ENCODE results near the gene SUPT6H.

The SUPT6H gene

GRCh38 chr17:28724500-28725165 lies 62.6 kb downstream of the SUPT6H start:
- Histone ChIP-seq H3K27me3 (no peaks in the 10 kb centered on the region), H3K27ac (no peak overlapping the region), H3K9ac (peak overlapping the region; percentile 98), H3K9me3 (no peaks in the 10 kb centered on the region), H3K4me2 (peak overlapping the region; percentile 100), H3K36me3 (peaks cover 46% of the 10 kb centered on the region), H3K4me1 (peaks cover 69% of the 10 kb centered on the region), H4K20me1 (peaks cover 59% of the 10 kb centered on the region), H3K4me3 (peak overlapping the region; percentile 84)
- TF ChIP-seq Cebpa-rat (IDR thresholded peaks at IDR 0.05), result no peak

- H3K36me3 ChIP-seq, result peaks cover 46% of the 10 kb centered on the region
These were observed 63.2 kb downstream of the SUPT6H start for GRCh38 chr17:28725166-28725659.

GRCh38 chr17:28725660-28726225 lies 63.7 kb downstream of the SUPT6H start:
- Histone ChIP-seq H4K20me1 (peaks cover 51% of the 10 kb centered on the region), H3K27ac (peak overlapping the region; percentile 87), H3K4me3 (peak overlapping the region; percentile 84), H3K9ac (peak overlapping the region; percentile 81), H3K4me1 (peaks cover 76% of the 10 kb centered on the region), H3K36me3 (peaks cover 45% of the 10 kb centered on the region), H3K4me2 (peak overlapping the region; percentile 100), H3K27me3 (no peaks in the 10 kb centered on the region), H3K9me3 (no peaks in the 10 kb centered on the region)
- TF ChIP-seq Cebpa-rat (IDR thresholded peaks at IDR 0.05), result no peak

More at GRCh38 chr17:28725166-28725659, 63.2 kb downstream of the SUPT6H start:
- peak overlapping the region; percentile 81 for H3K9ac ChIP-seq
- no peak for TF ChIP-seq Cebpa-rat (IDR thresholded peaks at IDR 0.05)
- H3K27ac ChIP-seq, result peak overlapping the region; percentile 87
- H3K4me2 ChIP-seq, result peak overlapping the region; percentile 100
- H3K4me1 ChIP-seq, result peaks cover 74% of the 10 kb centered on the region
- peak overlapping the region; percentile 84 for H3K4me3 ChIP-seq
- no peaks in the 10 kb centered on the region for H3K27me3 ChIP-seq
- H3K9me3 ChIP-seq, result no peaks in the 10 kb centered on the region
- peaks cover 56% of the 10 kb centered on the region for H4K20me1 ChIP-seq

- peak within 1 kb of the TSS; percentile 84 for H3K4me3 ChIP-seq
- no peaks in the 10 kb centered on the region for H3K27me3 ChIP-seq
- peak within 1 kb of the TSS; percentile 87 for H3K27ac ChIP-seq
- H3K9me3 ChIP-seq, result no peaks in the 10 kb centered on the region
- H3K4me1 ChIP-seq, result peaks cover 73% of the 10 kb centered on the region
- peaks cover 46% of the 10 kb centered on the region for H4K20me1 ChIP-seq
- H3K36me3 ChIP-seq, result peaks cover 40% of the 10 kb centered on the region
- H3K4me2 ChIP-seq, result peak within 1 kb of the TSS; percentile 100
- no peak for TF ChIP-seq Cebpa-rat (IDR thresholded peaks at IDR 0.05)
- H3K9ac ChIP-seq, result peak within 1 kb of the TSS; percentile 86
These were observed 64.2 kb downstream of the SUPT6H start, which contains the start of gene TLCD1 for GRCh38 chr17:28726226-28726626. Gene TLCD1, minus strand, starts transcription at chr17:28726233. Its CDS starts 136 bp downstream, at chr17:28726097.

GRCh38 chr17:28726627-28727491 lies 64.9 kb downstream of the SUPT6H start:
- Histone ChIP-seq H3K9me3 (no peaks in the 10 kb centered on the region), H3K27me3 (no peaks in the 10 kb centered on the region), H3K4me3 (peak overlapping the region; percentile 84), H3K36me3 (peaks cover 34% of the 10 kb centered on the region), H3K27ac (peak overlapping the region; percentile 45; the same call in 1 of the 2 replicates), H3K9ac (peak overlapping the region; percentile 86), H3K4me1 (peaks cover 66% of the 10 kb centered on the region), H4K20me1 (peaks cover 40% of the 10 kb centered on the region), H3K4me2 (peak overlapping the region; percentile 100)
- no peak for TF ChIP-seq Cebpa-rat (IDR thresholded peaks at IDR 0.05)

- no peaks in the 10 kb centered on the region for H3K9me3 ChIP-seq
These were observed 66.6 kb downstream of the SUPT6H start, which contains the start of gene NEK8 for GRCh38 chr17:28728364-28729200. Gene NEK8, plus strand, starts transcription at chr17:28728788. Its CDS starts 26 bp downstream, at chr17:28728814.

GRCh38 chr17:28729950-28730330 lies 67.9 kb downstream of the SUPT6H start:
- TF ChIP-seq Cebpa-rat (IDR thresholded peaks at IDR 0.05), result no peak
- no peak overlapping the region for H3K9ac ChIP-seq
- no peak overlapping the region for H3K27ac ChIP-seq
- H4K20me1 ChIP-seq, result peaks cover 9% of the 10 kb centered on the region
- peaks cover 16% of the 10 kb centered on the region; the same call in 1 of the 2 replicates for H3K36me3 ChIP-seq
- H3K27me3 ChIP-seq, result no peaks in the 10 kb centered on the region
- peaks cover 46% of the 10 kb centered on the region for H3K4me1 ChIP-seq
- H3K4me3 ChIP-seq, result no peak overlapping the region
- H3K4me2 ChIP-seq, result 0 out of 2 replicates have a peak overlapping the region, but pooled peaks have one; percentile 100
- H3K9me3 ChIP-seq, result no peaks in the 10 kb centered on the region

More at GRCh38 chr17:28728364-28729200, 66.6 kb downstream of the SUPT6H start, which contains the start of gene NEK8:
- TF ChIP-seq Cebpa-rat (IDR thresholded peaks at IDR 0.05), result no peak
- peak within 1 kb of the TSS; percentile 91 for H3K27ac ChIP-seq
- no peaks in the 10 kb centered on the region for H3K27me3 ChIP-seq
- peaks cover 22% of the 10 kb centered on the region for H4K20me1 ChIP-seq
- peak within 1 kb of the TSS; percentile 86 for H3K9ac ChIP-seq
- H3K36me3 ChIP-seq, result peaks cover 17% of the 10 kb centered on the region
- H3K4me3 ChIP-seq, result peak within 1 kb of the TSS; percentile 84
- H3K4me2 ChIP-seq, result peak within 1 kb of the TSS; percentile 100
- H3K4me1 ChIP-seq, result peaks cover 49% of the 10 kb centered on the region

- no peak overlapping the region for H3K4me2 ChIP-seq
- H3K9ac ChIP-seq, result no peak overlapping the region
These were observed 71.3 kb downstream of the SUPT6H start for GRCh38 chr17:28733346-28733745.

More at GRCh38 chr17:28733346-28733745, 71.3 kb downstream of the SUPT6H start:
- no peak overlapping the region for H3K27ac ChIP-seq
- no peak for TF ChIP-seq Cebpa-rat (IDR thresholded peaks at IDR 0.05)
- H3K36me3 ChIP-seq, result peaks cover 19% of the 10 kb centered on the region; the same call in 1 of the 2 replicates
- peaks cover 45% of the 10 kb centered on the region for H3K4me1 ChIP-seq
- H3K9me3 ChIP-seq, result peaks cover 3% of the 10 kb centered on the region; the same call in 1 of the 2 replicates
- H3K4me3 ChIP-seq, result no peak overlapping the region
- H3K27me3 ChIP-seq, result no peaks in the 10 kb centered on the region
- H4K20me1 ChIP-seq, result no peaks in the 10 kb centered on the region

Data from BLaER1 (cell line).